ENCODE measurements around the gene CABP2. TPM values are rescaled to one million over a fixed set of nuclear protein-coding genes. Genes with fewer than 3 reads are reported as not detected.

The CABP2 gene
- total and polyA plus RNA-seq, 4 donors = not detected

DNA sequence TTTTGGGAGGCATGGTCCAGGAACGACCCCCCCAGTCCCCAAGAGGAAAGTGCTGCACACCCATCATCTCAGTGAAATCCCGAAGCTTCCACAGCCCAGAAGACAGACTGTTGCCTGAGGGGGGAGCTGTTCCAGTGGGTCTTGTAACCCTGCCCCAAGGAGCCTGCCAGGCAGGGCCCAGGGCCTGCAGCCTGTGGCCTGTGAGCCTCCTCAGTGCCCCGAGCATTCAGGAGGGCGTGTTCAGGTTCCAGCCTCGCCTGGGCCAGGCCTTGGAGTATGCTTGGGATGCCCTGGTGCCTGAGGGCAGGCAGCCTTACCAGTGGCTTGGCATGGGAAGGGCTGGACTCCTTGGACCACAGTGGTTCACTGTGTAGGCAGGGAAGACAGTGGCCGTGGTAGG, 18.0 kb upstream of the CABP2 start:
- 87 to 93% methylated on average over 6 of the region's 6 CpGs for WGBS, 2 donors
- no peaks in the 10 kb centered on the region for H3K4me1 ChIP-seq (ENCODE audit: control insufficient read depth in 5 of 5, insufficient read depth in 5 of 5, low read length in 5 of 5)
- H3K4me3 ChIP-seq = no peak overlapping the region
- H3K27ac ChIP-seq (ENCODE audit: low read depth in 1 of 2, low read length in 1 of 2) = no peak overlapping the region
- no peaks in the 10 kb centered on the region for H3K9me3 ChIP-seq (ENCODE audit: control insufficient read depth in 4 of 4, insufficient read depth in 3 of 4, low read length in 3 of 4)
- no peaks in the 10 kb centered on the region for H3K36me3 ChIP-seq (ENCODE audit: control insufficient read depth in 4 of 4, insufficient read depth in 4 of 4, low read length in 4 of 4)
- H3K27me3 ChIP-seq (ENCODE audit: control insufficient read depth in 3 of 3, insufficient read depth in 3 of 3, low read length in 2 of 3) = no peaks in the 10 kb centered on the region
- ATAC-seq (ENCODE audit: insufficient read depth, low FRiP score) (no peak), DNase-seq (no peak)
- TF ChIP-seq, protein P1, sequence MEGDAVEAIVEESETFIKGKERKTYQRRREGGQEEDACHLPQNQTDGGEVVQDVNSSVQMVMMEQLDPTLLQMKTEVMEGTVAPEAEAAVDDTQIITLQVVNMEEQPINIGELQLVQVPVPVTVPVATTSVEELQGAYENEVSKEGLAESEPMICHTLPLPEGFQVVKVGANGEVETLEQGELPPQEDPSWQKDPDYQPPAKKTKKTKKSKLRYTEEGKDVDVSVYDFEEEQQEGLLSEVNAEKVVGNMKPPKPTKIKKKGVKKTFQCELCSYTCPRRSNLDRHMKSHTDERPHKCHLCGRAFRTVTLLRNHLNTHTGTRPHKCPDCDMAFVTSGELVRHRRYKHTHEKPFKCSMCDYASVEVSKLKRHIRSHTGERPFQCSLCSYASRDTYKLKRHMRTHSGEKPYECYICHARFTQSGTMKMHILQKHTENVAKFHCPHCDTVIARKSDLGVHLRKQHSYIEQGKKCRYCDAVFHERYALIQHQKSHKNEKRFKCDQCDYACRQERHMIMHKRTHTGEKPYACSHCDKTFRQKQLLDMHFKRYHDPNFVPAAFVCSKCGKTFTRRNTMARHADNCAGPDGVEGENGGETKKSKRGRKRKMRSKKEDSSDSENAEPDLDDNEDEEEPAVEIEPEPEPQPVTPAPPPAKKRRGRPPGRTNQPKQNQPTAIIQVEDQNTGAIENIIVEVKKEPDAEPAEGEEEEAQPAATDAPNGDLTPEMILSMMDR (IDR thresholded peaks at IDR 0.05; ENCODE audit: control extremely low read depth, extremely low read depth) = no peak
- H3K9ac ChIP-seq (ENCODE audit: insufficient read depth in 1 of 2, low read length in 2 of 2) = no peak overlapping the region

DNA sequence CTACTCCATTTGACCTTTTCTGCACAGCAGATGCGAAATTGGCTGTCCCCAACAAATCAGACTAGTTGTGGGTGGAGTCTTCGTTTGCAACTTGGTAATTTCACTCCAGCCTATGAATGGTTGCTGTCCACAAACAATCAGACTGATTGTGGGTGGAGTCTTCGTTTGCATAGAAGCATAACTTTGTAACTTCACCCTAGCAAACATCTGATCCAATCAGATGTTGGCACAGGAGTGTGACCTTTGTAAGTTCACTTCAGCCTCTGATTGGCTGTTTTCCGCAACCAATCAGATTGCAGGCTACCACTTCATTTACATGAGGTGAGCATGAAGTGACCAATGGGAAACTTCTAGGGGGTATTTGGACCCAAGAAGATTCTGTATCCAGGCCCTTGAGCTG, 16.3 kb upstream of the CABP2 start:
- 93 to 94% methylated on average over 4 of the region's 4 CpGs for WGBS, 2 donors
- H3K9me3 ChIP-seq (ENCODE audit: control insufficient read depth in 4 of 4, insufficient read depth in 3 of 4, low read length in 3 of 4) = no peaks in the 10 kb centered on the region
- H3K9ac ChIP-seq (ENCODE audit: insufficient read depth in 1 of 2, low read length in 2 of 2) = no peak overlapping the region
- H3K36me3 ChIP-seq (ENCODE audit: control insufficient read depth in 4 of 4, insufficient read depth in 4 of 4, low read length in 4 of 4) = no peaks in the 10 kb centered on the region
- H3K4me3 ChIP-seq = no peak overlapping the region
- ATAC-seq (ENCODE audit: insufficient read depth, low FRiP score) (no peak), DNase-seq (no peak)
- H3K27ac ChIP-seq (ENCODE audit: low read depth in 1 of 2, low read length in 1 of 2) = no peak overlapping the region
- no peaks in the 10 kb centered on the region for H3K27me3 ChIP-seq (ENCODE audit: control insufficient read depth in 3 of 3, insufficient read depth in 3 of 3, low read length in 2 of 3)
- no peaks in the 10 kb centered on the region for H3K4me1 ChIP-seq (ENCODE audit: control insufficient read depth in 5 of 5, insufficient read depth in 5 of 5, low read length in 5 of 5)
- TF ChIP-seq, protein P1 (IDR thresholded peaks at IDR 0.05; ENCODE audit: control extremely low read depth, extremely low read depth) = no peak

DNA sequence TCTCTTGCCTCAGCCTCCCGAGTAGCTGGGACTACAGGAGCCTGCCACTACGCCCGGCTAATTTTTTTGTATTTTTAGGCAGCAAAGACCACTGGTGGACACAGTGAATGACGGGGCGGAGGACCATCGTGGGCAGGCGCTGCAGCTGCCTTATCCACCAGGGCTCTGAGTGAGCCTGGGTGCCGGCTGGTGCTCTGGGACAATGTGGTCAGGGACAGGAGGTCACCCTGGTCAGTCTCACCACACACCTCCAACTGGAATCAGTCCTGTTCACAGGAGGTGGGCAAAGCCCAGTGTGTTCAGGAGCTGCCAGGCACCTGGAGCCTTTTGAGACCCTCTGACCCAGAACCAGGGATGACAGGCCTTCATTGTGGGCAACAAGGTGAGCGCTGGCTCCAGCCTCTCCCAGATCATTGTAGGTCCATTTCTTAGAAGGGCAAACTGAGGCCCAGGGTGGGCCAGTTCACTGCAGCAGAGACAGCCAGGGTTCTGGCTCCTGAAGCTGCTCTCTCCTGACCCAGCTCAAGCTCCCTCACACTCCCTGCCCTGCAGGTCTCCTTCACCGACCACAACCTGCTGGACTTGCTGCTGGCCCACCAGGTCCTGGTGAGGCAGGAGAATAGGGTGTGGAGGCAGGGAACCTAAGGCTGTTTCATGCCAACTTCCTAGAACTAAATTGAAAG, 15.7 kb upstream of the CABP2 start:
- no peaks in the 10 kb centered on the region for H3K4me1 ChIP-seq (ENCODE audit: control insufficient read depth in 5 of 5, insufficient read depth in 5 of 5, low read length in 5 of 5)
- no peak overlapping the region for H3K9ac ChIP-seq (ENCODE audit: insufficient read depth in 1 of 2, low read length in 2 of 2)
- DNase-seq (no peak), ATAC-seq (ENCODE audit: insufficient read depth, low FRiP score) (no peak)
- no peaks in the 10 kb centered on the region for H3K27me3 ChIP-seq (ENCODE audit: control insufficient read depth in 3 of 3, insufficient read depth in 3 of 3, low read length in 2 of 3)
- no peak overlapping the region for H3K4me3 ChIP-seq
- TF ChIP-seq, protein P1 (IDR thresholded peaks at IDR 0.05; ENCODE audit: control extremely low read depth, extremely low read depth) = no peak
- WGBS, 2 donors = 88 to 93% methylated on average over 10 of the region's 10 CpGs
- no peaks in the 10 kb centered on the region for H3K9me3 ChIP-seq (ENCODE audit: control insufficient read depth in 4 of 4, insufficient read depth in 3 of 4, low read length in 3 of 4)
- H3K27ac ChIP-seq (ENCODE audit: low read depth in 1 of 2, low read length in 1 of 2) = no peak overlapping the region
- no peaks in the 10 kb centered on the region for H3K36me3 ChIP-seq (ENCODE audit: control insufficient read depth in 4 of 4, insufficient read depth in 4 of 4, low read length in 4 of 4)

DNA sequence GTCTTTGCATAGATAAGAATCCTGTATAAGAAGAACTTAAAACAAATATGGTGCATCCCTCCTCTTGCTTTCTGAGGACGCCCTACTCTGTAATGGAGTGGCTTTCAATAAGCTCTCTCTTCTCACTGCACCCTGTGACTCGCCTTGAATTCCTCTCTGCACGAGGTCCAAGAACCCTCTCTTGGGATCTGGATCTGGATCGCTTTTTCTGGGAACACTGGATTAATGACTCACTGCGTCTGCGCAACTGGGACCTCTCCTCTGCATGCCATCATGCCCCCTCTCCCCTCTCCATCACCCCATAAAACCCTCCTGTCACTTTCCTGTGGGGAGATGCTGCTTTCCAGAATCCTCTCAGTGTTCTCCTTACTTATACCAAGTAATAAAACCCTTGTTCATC, 15.1 kb upstream of the CABP2 start:
- H3K9ac ChIP-seq (ENCODE audit: insufficient read depth in 1 of 2, low read length in 2 of 2) = no peak overlapping the region
- no peak overlapping the region for H3K27ac ChIP-seq (ENCODE audit: low read depth in 1 of 2, low read length in 1 of 2)
- no peaks in the 10 kb centered on the region for H3K4me1 ChIP-seq (ENCODE audit: control insufficient read depth in 5 of 5, insufficient read depth in 5 of 5, low read length in 5 of 5)
- WGBS, 2 donors = 74 to 90% methylated on average over 6 of the region's 6 CpGs
- peaks cover 0 to 3% (median 1%) of the 10 kb centered on the region in 4 donors for H3K9me3 ChIP-seq (ENCODE audit: control insufficient read depth in 4 of 4, insufficient read depth in 3 of 4, low read length in 3 of 4)
- H3K36me3 ChIP-seq (ENCODE audit: control insufficient read depth in 4 of 4, insufficient read depth in 4 of 4, low read length in 4 of 4) = no peaks in the 10 kb centered on the region
- H3K4me3 ChIP-seq = no peak overlapping the region
- TF ChIP-seq, protein P1 (IDR thresholded peaks at IDR 0.05; ENCODE audit: control extremely low read depth, extremely low read depth) = no peak
- DNase-seq = no peak
- no peaks in the 10 kb centered on the region for H3K27me3 ChIP-seq (ENCODE audit: control insufficient read depth in 3 of 3, insufficient read depth in 3 of 3, low read length in 2 of 3)
- no peak for ATAC-seq (ENCODE audit: insufficient read depth, low FRiP score)

All from lung (tissue), 12 donors.